ENCODE data around the gene RAB9A.

- TF ChIP-seq CTCF (IDR thresholded peaks at IDR 0.05; ENCODE audit: insufficient read depth, low read depth, low read length) (no peak), EZH2 (IDR thresholded peaks at IDR 0.05; ENCODE audit: insufficient read depth, low read length) (no peak)
Observed at GRCh38 chrX:13711141-13711540, 22.2 kb downstream of the RAB9A start.
